GM23338 (cell line): ENCODE measurements around the gene SUN2. TPM values are rescaled to one million over a fixed set of nuclear protein-coding genes. Genes with fewer than 3 reads are reported as not detected.

Source experiments
- ATAC-seq: fragments of 200-7000 bp; cut with Tn5 transposase; 3 replicates; pipeline ENCODE4 v1.9.1; 2020
- DNase-seq: peaks from one replicate; pipeline ENCODE4 v3.0.0-alpha.2; 2015; ENCODE audit warnings: low spot score
- H2AFZ ChIP-seq: fragments of 200-600 bp; sonication (generic); 2 replicates; pipeline ENCODE4 v1.8.0; 2016; ENCODE audit warnings: antibody characterized with exemption, mild to moderate bottlenecking, moderate library complexity
- H3F3A ChIP-seq: fragments of 200-600 bp; sonication (generic); replicated peaks from 2 replicates; pipeline ENCODE4 v1.8.0; 2017; ENCODE audit warnings: antibody characterized with exemption, mixed run types, low read depth
- H3K27ac ChIP-seq: fragments of 200-600 bp; sonication (generic); 2 replicates; pipeline ENCODE4 v1.6.1; 2016; ENCODE audit warnings: low read depth
- H3K27me3 ChIP-seq: fragments of 200-600 bp; sonication (generic); 2 replicates; pipeline ENCODE4 v1.8.0; 2016; ENCODE audit warnings: mild to moderate bottlenecking, mixed run types, moderate library complexity; ENCODE audit not compliant: insufficient read depth
- H3K36me3 ChIP-seq: fragments of 200-600 bp; sonication (generic); 2 replicates; pipeline ENCODE4 v1.8.0; 2016; ENCODE audit warnings: mild to moderate bottlenecking; ENCODE audit not compliant: insufficient read depth
- H3K4me1 ChIP-seq: fragments of 200-600 bp; sonication (generic); 2 replicates; pipeline ENCODE4 v1.8.0; 2016; ENCODE audit warnings: mild to moderate bottlenecking, moderate library complexity; ENCODE audit not compliant: insufficient read depth
- H3K4me2 ChIP-seq: fragments of 200-600 bp; sonication (generic); 2 replicates; pipeline ENCODE4 v1.7.1; 2017; ENCODE audit warnings: mixed run types
- H3K4me3 ChIP-seq: fragments of 200-600 bp; sonication (generic); 2 replicates; pipeline ENCODE4 v1.6.1; 2016; ENCODE audit warnings: mixed run types
- H3K79me2 ChIP-seq: fragments of 200-600 bp; sonication (generic); replicated peaks from 2 replicates; pipeline ENCODE4 v1.8.0; 2017; ENCODE audit warnings: mild to moderate bottlenecking; ENCODE audit not compliant: insufficient read depth
- H3K9me2 ChIP-seq: fragments of 200-600 bp; sonication (generic); 2 replicates; pipeline ENCODE4 v1.8.0; 2017; ENCODE audit not compliant: insufficient read depth
- H4K20me1 ChIP-seq: fragments of 200-600 bp; sonication (generic); replicated peaks from 2 replicates; pipeline ENCODE4 v1.8.0; 2017; ENCODE audit warnings: mild to moderate bottlenecking; ENCODE audit not compliant: insufficient read depth
- H3K27ac Mint-ChIP-seq: 2 replicates; pipeline ENCODE4 v1.8.0; 2020; ENCODE audit warnings: inconsistent platforms, mild to moderate bottlenecking, moderate library complexity, mixed read lengths
- H3K27me3 Mint-ChIP-seq: 3 replicates; pipeline ENCODE4 v1.8.0; 2022; ENCODE audit warnings: low read depth, mild to moderate bottlenecking, moderate library complexity, mixed read lengths, inconsistent platforms; ENCODE audit not compliant: insufficient read depth, poor library complexity
- H3K36me3 Mint-ChIP-seq: 3 replicates; pipeline ENCODE4 v1.8.0; 2021; ENCODE audit warnings: low read depth, mild to moderate bottlenecking, inconsistent platforms, moderate library complexity, mixed read lengths
- H3K4me1 Mint-ChIP-seq: 3 replicates; pipeline ENCODE4 v1.8.0; 2020; ENCODE audit warnings: mild to moderate bottlenecking, inconsistent platforms, mixed read lengths
- H3K4me3 Mint-ChIP-seq: 3 replicates; pipeline ENCODE4 v1.8.0; 2021; ENCODE audit warnings: moderate library complexity, mild to moderate bottlenecking, inconsistent platforms, mixed read lengths
- H3K9me3 Mint-ChIP-seq: 3 replicates; pipeline ENCODE4 v1.8.0; 2020; ENCODE audit warnings: moderate library complexity, mild to moderate bottlenecking, inconsistent platforms, mixed read lengths
- EZH2phosphoT487 ChIP-seq: fragments of 200-600 bp; sonication (generic); IDR thresholded peaks from one replicate; pipeline ENCODE4 v1.8.1; 2018; ENCODE audit warnings: antibody characterized with exemption; ENCODE audit not compliant: unreplicated experiment
- POLR2AphosphoS5 ChIP-seq: IDR thresholded peaks from 2 replicates; pipeline ENCODE4 v1.6.1; 2016; ENCODE audit warnings: antibody characterized with exemption, low read depth
- REST ChIP-seq: IDR thresholded peaks from one replicate; pipeline ENCODE4 v1.6.1; 2018; ENCODE audit warnings: antibody characterized with exemption; ENCODE audit not compliant: unreplicated experiment
- ZNF114 ChIP-seq: fragments of 250-450 bp; sonication (Bioruptor Pico); IDR thresholded peaks from 2 replicates; pipeline ENCODE4 v1.5.0; 2020; ENCODE audit warnings: mild to moderate bottlenecking, moderate library complexity
- polyA plus RNA-seq: library from polyadenylated mRNA; unstranded; fragments of >200 nt; fragmentation: Nextera tagmentation; extraction: Ambion mirVana; gene quantifications from 2 replicates; pipeline ENCODE4 v1.2.1, GENCODE V29; 2016
- total RNA-seq: library from RNA; depleted of rRNA; stranded (reverse); fragments of >200 nt; shearing (Covaris generic); gene quantifications from 2 replicates; pipeline ENCODE4 v1.2.3, GENCODE V29; 2014
- TF ChIP-seq, protein P1 (sequence below), 2 experiments: fragments of 200-600 bp in 1 of 2; sonication (generic) in 1 of 2; conservative IDR thresholded peaks; 2 replicates each; pipeline versions ENCODE4 v1.5.1 to v1.6.1; 2016 to 2017; ENCODE audit warnings: antibody characterized with exemption in 2 of 2, low read depth in 2 of 2, mild to moderate bottlenecking in 2 of 2, moderate library complexity in 1 of 2

SUN2 gene
- total and polyA plus RNA-seq, 2 experiments from 2014 or later = 7.2 to 17.6 TPM

- TF ChIP-seq REST (no peak), EZH2phosphoT487 (no peak), ZNF114 (CRISPR knock-in tag) (no peak)
Observed at GRCh38 chr22:38768036-38768435, 12.2 kb upstream of the SUN2 start (continued).

GRCh38 chr22:38767313-38767712, 11.5 kb upstream of the SUN2 start:
- Histone ChIP-seq H3K9me2 (no peaks in the 10 kb centered on the region), H3K27ac (no peak overlapping the region), H3K79me2 (no peaks in the 10 kb centered on the region), H2AFZ (no peak overlapping the region), H3K36me3 (no peaks in the 10 kb centered on the region), H3F3A (no peaks in the 10 kb centered on the region), H3K4me2 (no peak overlapping the region), H3K4me3 (no peak overlapping the region), H3K4me1 (no peaks in the 10 kb centered on the region), H3K27me3 (no peaks in the 10 kb centered on the region), H4K20me1 (no peaks in the 10 kb centered on the region)
- no peak for DNase-seq
- Mint-ChIP-seq H3K27ac (no peak overlapping the region), H3K4me3 (no peak overlapping the region), H3K27me3 (peaks cover 16% of the 10 kb centered on the region), H3K36me3 (no peaks in the 10 kb centered on the region), H3K9me3 (no peaks in the 10 kb centered on the region), H3K4me1 (no peaks in the 10 kb centered on the region)
- ATAC-seq = no peak
- TF ChIP-seq REST = no peak

DNA sequence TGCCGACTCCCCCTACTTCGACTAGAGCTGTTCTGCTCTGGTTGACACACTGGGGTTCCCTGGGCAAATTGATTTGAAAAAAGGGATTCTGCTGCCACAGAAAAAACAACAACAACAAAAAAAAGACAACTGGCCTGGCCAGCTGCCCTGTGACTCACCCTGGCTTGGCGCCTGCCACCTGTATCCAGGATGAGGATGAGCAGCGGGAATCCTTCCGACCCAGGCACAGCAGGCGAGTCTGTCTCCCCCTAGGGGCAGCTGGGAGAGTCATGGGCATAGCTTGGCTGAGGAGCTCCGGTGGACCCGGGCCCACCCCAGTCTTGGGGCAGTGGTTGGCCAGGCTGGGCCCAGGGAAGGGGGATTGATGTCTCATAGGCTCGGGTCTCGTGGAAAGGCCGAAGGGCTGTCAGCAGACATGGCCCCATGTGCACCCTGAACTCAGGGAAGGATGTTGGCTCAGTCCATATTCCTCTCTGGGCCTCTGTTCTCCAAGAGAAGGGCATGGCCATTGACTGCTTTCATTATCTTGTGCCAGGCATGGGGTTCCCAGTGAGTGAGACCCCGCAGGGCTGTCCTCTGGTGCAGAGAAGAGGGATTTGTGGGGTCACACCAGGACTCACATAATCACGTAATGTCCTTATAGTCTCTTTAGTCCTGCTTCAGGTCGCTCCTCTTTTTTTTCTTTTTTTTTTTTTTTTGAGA, 10.4 kb upstream of the SUN2 start:
- no peaks in the 10 kb centered on the region for H3K36me3 Mint-ChIP-seq
- Histone ChIP-seq H3F3A (no peaks in the 10 kb centered on the region), H3K79me2 (no peaks in the 10 kb centered on the region), H3K4me3 (no peak overlapping the region), H4K20me1 (no peaks in the 10 kb centered on the region), H3K36me3 (no peaks in the 10 kb centered on the region), H3K9me2 (no peaks in the 10 kb centered on the region), H3K4me2 (no peak overlapping the region), H3K27me3 (no peaks in the 10 kb centered on the region), H2AFZ (no peak overlapping the region), H3K4me1 (no peaks in the 10 kb centered on the region), H3K27ac (no peak overlapping the region)
- TF ChIP-seq, protein P1, sequence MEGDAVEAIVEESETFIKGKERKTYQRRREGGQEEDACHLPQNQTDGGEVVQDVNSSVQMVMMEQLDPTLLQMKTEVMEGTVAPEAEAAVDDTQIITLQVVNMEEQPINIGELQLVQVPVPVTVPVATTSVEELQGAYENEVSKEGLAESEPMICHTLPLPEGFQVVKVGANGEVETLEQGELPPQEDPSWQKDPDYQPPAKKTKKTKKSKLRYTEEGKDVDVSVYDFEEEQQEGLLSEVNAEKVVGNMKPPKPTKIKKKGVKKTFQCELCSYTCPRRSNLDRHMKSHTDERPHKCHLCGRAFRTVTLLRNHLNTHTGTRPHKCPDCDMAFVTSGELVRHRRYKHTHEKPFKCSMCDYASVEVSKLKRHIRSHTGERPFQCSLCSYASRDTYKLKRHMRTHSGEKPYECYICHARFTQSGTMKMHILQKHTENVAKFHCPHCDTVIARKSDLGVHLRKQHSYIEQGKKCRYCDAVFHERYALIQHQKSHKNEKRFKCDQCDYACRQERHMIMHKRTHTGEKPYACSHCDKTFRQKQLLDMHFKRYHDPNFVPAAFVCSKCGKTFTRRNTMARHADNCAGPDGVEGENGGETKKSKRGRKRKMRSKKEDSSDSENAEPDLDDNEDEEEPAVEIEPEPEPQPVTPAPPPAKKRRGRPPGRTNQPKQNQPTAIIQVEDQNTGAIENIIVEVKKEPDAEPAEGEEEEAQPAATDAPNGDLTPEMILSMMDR (conservative IDR thresholded peaks at IDR 0.05; ENCODE audit: low read depth in 2 of 2) = peak; percentile 85 to 96
- TF ChIP-seq POLR2AphosphoS5 (no peak), EZH2phosphoT487 (no peak)
- ATAC-seq (peak; percentile 91), DNase-seq (peak; percentile 93)
- no peak overlapping the region for H3K4me3 Mint-ChIP-seq
- H3K4me1 Mint-ChIP-seq = no peaks in the 10 kb centered on the region
- no peak overlapping the region for H3K27ac Mint-ChIP-seq
- no peaks in the 10 kb centered on the region for H3K9me3 Mint-ChIP-seq
- H3K27me3 Mint-ChIP-seq = peaks cover 16% of the 10 kb centered on the region
